NCI-H2227 (cell line): ENCODE results near the gene CHMP1A.
"Not testable (repeated sequence)": the region's sequence is repeated elsewhere in the genome, so short reads cannot be mapped to it uniquely, and the experiment has no call there.

Experiments
- DNase-seq: peaks from one replicate; lab custom pipeline; 2025; ENCODE audit not compliant: unreplicated experiment; lab: John Stamatoyannopoulos, UW

Gene CHMP1A

GRCh38 chr16:89660146-89660545 lies 2.6 kb upstream of the CHMP1A start:
- DNase-seq, result no peak

- DNase-seq, result no peak
Observed at GRCh38 chr16:89658221-89658879, 842 bp upstream of the CHMP1A start.

- no peak for DNase-seq
Observed at GRCh38 chr16:89656435-89657121, 930 bp downstream of the CHMP1A start.

GRCh38 chr16:89655062-89655643 lies 2.4 kb downstream of the CHMP1A start:
- no peak for DNase-seq

GRCh38 chr16:89653656-89654295 lies 3.7 kb downstream of the CHMP1A start:
- no peak for DNase-seq

GRCh38 chr16:89651584-89651983 lies 5.9 kb downstream of the CHMP1A start:
- no peak for DNase-seq

GRCh38 chr16:89646906-89647305 lies 10.6 kb downstream of the CHMP1A start:
- no peak for DNase-seq

GRCh38 chr16:89646270-89646669 lies 11.2 kb downstream of the CHMP1A start:
- DNase-seq, result no peak

GRCh38 chr16:89645122-89645521 lies 12.4 kb downstream of the CHMP1A start:
- DNase-seq, result no peak

- no peak for DNase-seq
Observed at GRCh38 chr16:89643769-89644300, 13.7 kb downstream of the CHMP1A start.

GRCh38 chr16:89642574-89642973 lies 14.9 kb downstream of the CHMP1A start:
- DNase-seq, result no peak

- DNase-seq, result no peak
Observed at GRCh38 chr16:89641458-89642119, 15.9 kb downstream of the CHMP1A start.

GRCh38 chr16:89639385-89639784 lies 18.1 kb downstream of the CHMP1A start:
- no peak for DNase-seq

GRCh38 chr16:89638455-89638854 lies 19.1 kb downstream of the CHMP1A start:
- DNase-seq, result no peak

- no peak for DNase-seq
Observed at GRCh38 chr16:89637379-89637778, 20.1 kb downstream of the CHMP1A start.

- no peak for DNase-seq
Observed at GRCh38 chr16:89636663-89637062, 20.8 kb downstream of the CHMP1A start.

GRCh38 chr16:89634463-89635385 lies 22.8 kb downstream of the CHMP1A start:
- DNase-seq, result not testable (repeated sequence)

GRCh38 chr16:89633064-89633631 lies 24.4 kb downstream of the CHMP1A start:
- DNase-seq, result no peak

GRCh38 chr16:89629827-89630610 lies 27.5 kb downstream of the CHMP1A start:
- DNase-seq, result no peak
